SK-N-SH (cell line): ENCODE data around the gene FAM78B. TPM values are rescaled to one million over a fixed set of nuclear protein-coding genes. Genes with fewer than 3 reads are reported as not detected.
A peak's percentile ranks its signal among the peaks of the same experiment; 100 is the strongest.

Experiments
- CTCF ChIA-PET: fragments of 300-600, 350-600 bp; formaldehyde crosslinking; extraction: SDS; loops from one replicate; lab custom pipeline; 2021; lab: Yijun Ruan, JAX
- POLR2A ChIA-PET: fragments of 350-600 bp; sonication (Branson Sonifier 250); formaldehyde crosslinking; extraction: SDS; loops from one replicate; lab custom pipeline; 2020; ENCODE audit warnings: antibody characterized with exemption, inconsistent platforms; lab: Yijun Ruan, JAX
- DNase-seq: peaks from one replicate; pipeline ENCODE4 v3.0.0; 2012
- H2AFZ ChIP-seq: fragments of 200-600 bp; sonication (generic); 2 replicates; pipeline ENCODE4 v1.8.1; 2016; ENCODE audit warnings: antibody characterized with exemption, mild to moderate bottlenecking, low read depth
- H3F3A ChIP-seq: fragments of 200-600 bp; sonication (generic); replicated peaks from 2 replicates; pipeline ENCODE3; 2016; ENCODE audit warnings: antibody characterized with exemption, mild to moderate bottlenecking; ENCODE audit not compliant: insufficient read depth
- H3K27ac ChIP-seq, 2 experiments: fragments of 200-500 bp in 1 of 2; fragments of 200-600 bp in 1 of 2; sonication (Bioruptor generic) in 1 of 2; sonication (generic), shearing (Covaris generic) in 1 of 2; 2 replicates each; pipeline versions ENCODE4 v1.5.1 to v1.6.1; 2014 to 2016; ENCODE audit warnings: low read depth in 2 of 2, inconsistent platforms in 1 of 2, low read length in 1 of 2, mild to moderate bottlenecking in 1 of 2, mixed read lengths in 1 of 2
- H3K27me3 ChIP-seq: fragments of 200-600 bp; sonication (generic), shearing (Covaris generic); 2 replicates; pipeline ENCODE4 v1.6.1; 2016; ENCODE audit warnings: mixed run types; ENCODE audit not compliant: insufficient read depth
- H3K36me3 ChIP-seq, 2 experiments: fragments of 200-500 bp in 1 of 2; fragments of 200-600 bp in 1 of 2; sonication (Bioruptor generic) in 1 of 2; sonication (generic) in 1 of 2; replicated peaks in 1 of 2; 2 replicates each; pipeline versions ENCODE3 to v1.5.1; 2014 to 2016; ENCODE audit warnings: low read length in 1 of 2, mild to moderate bottlenecking in 1 of 2; ENCODE audit not compliant: insufficient read depth in 2 of 2, control insufficient read depth in 1 of 2
- H3K4me1 ChIP-seq, 2 experiments: fragments of 200-500 bp in 1 of 2; fragments of 200-600 bp in 1 of 2; sonication (Bioruptor generic) in 1 of 2; sonication (generic), shearing (Covaris generic) in 1 of 2; 2 replicates each; pipeline versions ENCODE4 v1.5.1 to v1.6.1; 2014 to 2016; ENCODE audit warnings: low read depth in 1 of 2, low read length in 1 of 2, mixed run types in 1 of 2; ENCODE audit not compliant: insufficient read depth in 2 of 2, control insufficient read depth in 1 of 2
- H3K4me2 ChIP-seq: fragments of 200-600 bp; sonication (generic), shearing (Covaris generic); 2 replicates; pipeline ENCODE4 v1.6.1; 2017; ENCODE audit warnings: mixed run types
- H3K4me3 ChIP-seq, 2 experiments: fragments of 200-500 bp in 1 of 2; fragments of 200-600 bp in 1 of 2; sonication (Bioruptor generic) in 1 of 2; sonication (generic), shearing (Covaris generic) in 1 of 2; 2 replicates each; pipeline versions ENCODE4 v1.5.1 to v1.8.1; 2014 to 2016; ENCODE audit warnings: low read depth in 2 of 2, inconsistent platforms in 1 of 2, low read length in 1 of 2, mild to moderate bottlenecking in 1 of 2, mixed read lengths in 1 of 2, moderate library complexity in 1 of 2
- H3K79me2 ChIP-seq: fragments of 200-600 bp; sonication (generic); 2 replicates; pipeline ENCODE4 v1.8.1; 2017; ENCODE audit warnings: mild to moderate bottlenecking; ENCODE audit not compliant: insufficient read depth
- H3K9ac ChIP-seq: fragments of 200-600 bp; sonication (generic); 2 replicates; pipeline ENCODE4 v1.6.1; 2017; ENCODE audit warnings: mixed run types
- H3K9me2 ChIP-seq: fragments of 200-600 bp; sonication (generic); 2 replicates; pipeline ENCODE4 v1.6.1; 2017; ENCODE audit warnings: mixed run types
- H3K9me3 ChIP-seq: fragments of 200-600 bp; sonication (generic); 2 replicates; pipeline ENCODE4 v1.6.1; 2017; ENCODE audit warnings: mixed run types, mild to moderate bottlenecking, moderate library complexity
- H4K20me1 ChIP-seq: fragments of 200-600 bp; sonication (generic); 2 replicates; pipeline ENCODE4 v1.6.1; 2017; ENCODE audit warnings: mild to moderate bottlenecking, mixed run types; ENCODE audit not compliant: insufficient read depth
- EP300 ChIP-seq, 2 experiments: IDR thresholded peaks; 2 replicates each; pipeline versions ENCODE4 v1.4.0 to v1.6.1; 2012; ENCODE audit warnings: borderline replicate concordance in 1 of 2, low read depth in 1 of 2, low read length in 1 of 2
- EZH2phosphoT487 ChIP-seq: fragments of 200-600 bp; sonication (generic); IDR thresholded peaks from 2 replicates; pipeline ENCODE4 v1.6.1; 2017; ENCODE audit warnings: low read depth, mixed run types, mild to moderate bottlenecking, antibody characterized with exemption, moderate library complexity, borderline replicate concordance
- FOXM1 ChIP-seq: IDR thresholded peaks from 2 replicates; pipeline ENCODE4 v1.4.0; 2012; ENCODE audit warnings: low read depth, mild to moderate bottlenecking
- GATA2 ChIP-seq: sonication (generic); formaldehyde crosslinking; IDR thresholded peaks from 2 replicates; pipeline ENCODE4 v1.5.0; 2020; ENCODE audit warnings: mild to moderate bottlenecking, missing genetic modification reagents
- IRF3 ChIP-seq: fragments of 150-350 bp; IDR thresholded peaks from 2 replicates; pipeline ENCODE4 v1.6.1; 2016; ENCODE audit warnings: mild to moderate bottlenecking, low read depth, low read length
- JUND ChIP-seq: IDR thresholded peaks from 2 replicates; pipeline ENCODE4 v1.4.0; 2012
- MAX ChIP-seq: IDR thresholded peaks from 2 replicates; pipeline ENCODE4 v1.4.0; 2012; ENCODE audit warnings: low read depth
- NFIC ChIP-seq: IDR thresholded peaks from 2 replicates; pipeline ENCODE4 v1.4.0; 2012; ENCODE audit warnings: borderline replicate concordance
- NRF1 ChIP-seq: IDR thresholded peaks from 2 replicates; pipeline ENCODE4 v1.6.1; 2012; ENCODE audit warnings: low read depth, mild to moderate bottlenecking, low read length
- POLR2AphosphoS5 ChIP-seq: IDR thresholded peaks from 2 replicates; pipeline ENCODE4 v1.6.1; 2012; ENCODE audit warnings: low read depth, low read length
- RAD21 ChIP-seq: IDR thresholded peaks from 2 replicates; pipeline ENCODE4 v1.6.1; 2012; ENCODE audit warnings: mild to moderate bottlenecking, low read length
- RXRA ChIP-seq: IDR thresholded peaks from 2 replicates; pipeline ENCODE4 v1.4.0; 2012; ENCODE audit warnings: low read depth, mild to moderate bottlenecking, borderline replicate concordance
- SIN3A ChIP-seq: IDR thresholded peaks from 2 replicates; pipeline ENCODE4 v1.6.1; 2012; ENCODE audit warnings: low read depth, mild to moderate bottlenecking, low read length, moderate library complexity, borderline replicate concordance
- SMC3 ChIP-seq: IDR thresholded peaks from 2 replicates; pipeline ENCODE4 v1.6.1; 2012; ENCODE audit warnings: low read depth, low read length, improper control_type of control experiment
- ZBTB33 ChIP-seq: IDR thresholded peaks from 2 replicates; pipeline ENCODE4 v1.4.0; 2012; ENCODE audit warnings: low read depth, borderline replicate concordance
- WGBS: methylation state at CpG from one replicate; pipeline ENCODE4 v1.1.6; 2017; ENCODE audit warnings: low lambda C conversion rate; 5-methylcytosine and 5-hydroxymethylcytosine counted together
- polyA plus RNA-seq, 3 experiments: library from polyadenylated mRNA; depleted of rRNA; stranded (reverse); fragments of >200 nt; gene quantifications; 2 replicates each; pipeline ENCODE4 v1.2.3, GENCODE V29; 2012

Gene FAM78B
- polyA plus RNA-seq, 1 of the 3 experiments (the other 2 are of a cell fraction) = 0.36 TPM

- Histone ChIP-seq H3K36me3 (no peaks in the 10 kb centered on the region), H3F3A (no peaks in the 10 kb centered on the region), H3K9ac (no peak overlapping the region), H3K4me2 (no peak overlapping the region), H3K9me2 (no peaks in the 10 kb centered on the region), H3K9me3 (no peaks in the 10 kb centered on the region), H3K4me3 (no peak overlapping the region), H3K27ac (no peak overlapping the region), H3K27me3 (no peaks in the 10 kb centered on the region), H4K20me1 (no peaks in the 10 kb centered on the region), H2AFZ (no peak overlapping the region), H3K79me2 (no peaks in the 10 kb centered on the region), H3K4me1 (peaks cover 0 to 14% of the 10 kb centered on the region in 2 experiments; a peak in 1 of 4 replicates)
- TF ChIP-seq RXRA (no peak), GATA2 (CRISPR knock-in tag) (peak; percentile 63)
- POLR2A ChIA-PET = no interaction called here
- CTCF ChIA-PET = interaction anchor here (1.0 kb wide), 1 partner anchor 470 kb away, joined by 3 read pairs; no protein-coding TSS in a partner anchor
- WGBS = 21% methylated on average over 12 of the region's 12 CpGs
- DNase-seq = peak; percentile 36
Observed at GRCh38 chr1:166062421-166063070, 104.3 kb downstream of the FAM78B start.

- Histone ChIP-seq H4K20me1 (no peaks in the 10 kb centered on the region), H3K27me3 (no peaks in the 10 kb centered on the region), H3K4me2 (no peak overlapping the region), H3K9ac (no peak overlapping the region), H3K9me2 (no peaks in the 10 kb centered on the region), H3K4me3 (no peak overlapping the region), H3K4me1 (peaks cover 0 to 5% of the 10 kb centered on the region in 2 experiments; a peak in 1 of 4 replicates), H3K36me3 (no peaks in the 10 kb centered on the region), H3F3A (no peaks in the 10 kb centered on the region), H3K27ac (no peak overlapping the region), H3K9me3 (no peaks in the 10 kb centered on the region), H2AFZ (no peak overlapping the region), H3K79me2 (no peaks in the 10 kb centered on the region)
- TF ChIP-seq MAX (no peak), SMC3 (no peak), ZBTB33 (no peak), GATA2 (CRISPR knock-in tag) (no peak), FOXM1 (no peak), NFIC (no peak), IRF3 (no peak), EZH2phosphoT487 (no peak), RAD21 (no peak), NRF1 (no peak), POLR2AphosphoS5 (no peak), JUND (no peak), EP300 (IDR thresholded peaks at IDR 0.05; ENCODE audit: borderline replicate concordance in 1 of 2, low read depth in 1 of 2, low read length in 1 of 2) (no peak), SIN3A (no peak)
- CTCF ChIA-PET = no interaction called here
- DNase-seq = peak; percentile 38
- 3% methylated on average over 5 of the region's 5 CpGs for WGBS
- POLR2A ChIA-PET = no interaction called here
Observed at GRCh38 chr1:166057650-166058049, 109.2 kb downstream of the FAM78B start.
